Kidney (tissue), 14 donors: Measurements from ENCODE around the gene PPIF. TPM values are rescaled to one million over a fixed set of nuclear protein-coding genes. Genes with fewer than 3 reads are reported as not detected.
A peak's percentile ranks its signal among the peaks of the same experiment; 100 is the strongest.

Source experiments
- DNase-seq, 5 donors: peaks; one replicate each; pipeline ENCODE4 v3.0.0-alpha.2; 2013 to 2020
- FAIRE-seq: peaks from 2 replicates; lab custom pipeline; 2012; peaks lifted over from hg19 to GRCh38; lab: Jason Lieb, UNC
- H3K27ac ChIP-seq, 2 donors: one replicate each; pipeline ENCODE4 v1.7.0; 2013; ENCODE audit warnings: low read depth in 2 of 2, low read length in 2 of 2, inconsistent platforms in 1 of 2
- H3K27me3 ChIP-seq: one replicate; pipeline ENCODE4 v1.7.1; 2013; ENCODE audit warnings: low read length, inconsistent platforms; ENCODE audit not compliant: control insufficient read depth, insufficient read depth
- H3K36me3 ChIP-seq, 3 donors: one replicate each; pipeline versions ENCODE4 v1.7.0 to v1.7.1; 2013; ENCODE audit warnings: low read length in 3 of 3, control low read depth in 1 of 3, inconsistent platforms in 1 of 3; ENCODE audit not compliant: insufficient read depth in 3 of 3, control insufficient read depth in 2 of 3
- H3K4me1 ChIP-seq, 3 donors: one replicate each; pipeline versions ENCODE4 v1.7.0 to v1.7.1; 2013; ENCODE audit warnings: low read length in 3 of 3, inconsistent platforms in 1 of 3, low read depth in 1 of 3; ENCODE audit not compliant: control insufficient read depth in 2 of 3, insufficient read depth in 2 of 3
- H3K4me3 ChIP-seq, 3 donors: one replicate each; pipeline versions ENCODE4 v1.7.0 to v1.8.1; 2013; ENCODE audit warnings: low read length in 3 of 3, control low read depth in 1 of 3, inconsistent platforms in 1 of 3
- H3K9ac ChIP-seq, 3 donors: one replicate each; pipeline versions ENCODE4 v1.7.0 to v1.7.1; 2013; ENCODE audit warnings: low read length in 3 of 3, control low read depth in 1 of 3, inconsistent platforms in 1 of 3
- H3K9me3 ChIP-seq, 3 donors: one replicate each; pipeline versions ENCODE4 v1.7.0 to v1.7.1; 2013; ENCODE audit warnings: low read length in 3 of 3, control low read depth in 1 of 3, inconsistent platforms in 1 of 3; ENCODE audit not compliant: control insufficient read depth in 2 of 3, insufficient read depth in 1 of 3
- CTCF ChIP-seq: IDR thresholded peaks from 3 replicates; pipeline ENCODE4 v1.5.1; 2012; ENCODE audit warnings: mild to moderate bottlenecking, moderate library complexity, borderline replicate concordance; ENCODE audit not compliant: insufficient read depth; ENCODE audit errors: extremely low read depth
- intact Hi-C: fragments of 100-400 bp; cut with DNase I; formaldehyde crosslinking; loops from one replicate; pipeline ENCODE4 v1.11.1; 2022
- polyA plus RNA-seq: library from polyadenylated mRNA; stranded (reverse); fragments of 350-450 nt; fragmentation: Illumina TruSeq; extraction: RNeasy Lipid Tissue Mini Kit (QIAGEN cat#74804); gene quantifications from one replicate; pipeline ENCODE4 v1.2.3, GENCODE V29; 2014; ENCODE audit warnings: low read depth, low replicate concordance; ENCODE audit not compliant: insufficient read depth
- total RNA-seq: library from RNA; stranded (reverse); fragmentation: NEBNext Ultra II Directional; extraction: Animal tissue kit (Norgen Biotek cat#: 25700); gene quantifications from one replicate; pipeline ENCODE4 v1.2.1, GENCODE V29; 2021
- donor health status: control.
- donor health status: control.
- donor health status: control.
- donor health status: control.
- donor health status: control.
- donor health status: DM: yes; HTN: yes; CAD: no.
- donor health status: Normal renal cell carcinoma (clear cell type).

PPIF gene
- total and polyA plus RNA-seq, 2 donors from 2014 or later, result 36.7 to 120 TPM

GRCh38 chr10:79392506-79393176, 45.4 kb downstream of the PPIF start:
- H3K4me3 ChIP-seq, result no peak overlapping the region
- H3K9ac ChIP-seq, result no peak overlapping the region
- FAIRE-seq (no peak), DNase-seq (peak in 2 of 5 donors; percentile 15 to 16)
- intact Hi-C loops, result no loop called here
- H3K9me3 ChIP-seq, result no peaks in the 10 kb centered on the region
- no peak overlapping the region for H3K27ac ChIP-seq
- TF ChIP-seq CTCF, result no peak
- H3K4me1 ChIP-seq, result no peaks in the 10 kb centered on the region
- no peaks in the 10 kb centered on the region for H3K27me3 ChIP-seq
- peaks cover 0 to 3% (median 0%) of the 10 kb centered on the region in 3 donors for H3K36me3 ChIP-seq

- DNase-seq (peak in 2 of 5 donors; percentile 20 to 63), FAIRE-seq (no peak)
- no peak for TF ChIP-seq CTCF
- Histone ChIP-seq H3K27ac (no peak overlapping the region), H3K36me3 (peaks cover 0 to 3% (median 0%) of the 10 kb centered on the region in 3 donors), H3K9me3 (no peaks in the 10 kb centered on the region), H3K4me1 (peaks cover 0 to 6% (median 6%) of the 10 kb centered on the region in 3 donors), H3K27me3 (no peaks in the 10 kb centered on the region), H3K4me3 (no peak overlapping the region), H3K9ac (no peak overlapping the region)
- intact Hi-C loops, result no loop called here
Measured at GRCh38 chr10:79393221-79393923, 46.1 kb downstream of the PPIF start.

GRCh38 chr10:79393924-79394610, 46.8 kb downstream of the PPIF start:
- Histone ChIP-seq H3K9me3 (no peaks in the 10 kb centered on the region), H3K27ac (no peak overlapping the region), H3K27me3 (no peaks in the 10 kb centered on the region), H3K4me1 (peaks cover 0 to 12% (median 9%) of the 10 kb centered on the region in 3 donors), H3K36me3 (peaks cover 0 to 3% (median 0%) of the 10 kb centered on the region in 3 donors), H3K4me3 (no peak overlapping the region), H3K9ac (no peak overlapping the region)
- FAIRE-seq (no peak), DNase-seq (peak in 2 of 5 donors; percentile 34 to 50)
- TF ChIP-seq CTCF, result no peak
- intact Hi-C loops, result no loop called here
